ENCODE data around the gene ZBTB7C. TPM values are rescaled to one million over a fixed set of nuclear protein-coding genes. Genes with fewer than 3 reads are reported as not detected.

ZBTB7C gene
- total and polyA plus RNA-seq, 4 donors, result 3.2 to 10.9 (median 3.7) TPM

DNA sequence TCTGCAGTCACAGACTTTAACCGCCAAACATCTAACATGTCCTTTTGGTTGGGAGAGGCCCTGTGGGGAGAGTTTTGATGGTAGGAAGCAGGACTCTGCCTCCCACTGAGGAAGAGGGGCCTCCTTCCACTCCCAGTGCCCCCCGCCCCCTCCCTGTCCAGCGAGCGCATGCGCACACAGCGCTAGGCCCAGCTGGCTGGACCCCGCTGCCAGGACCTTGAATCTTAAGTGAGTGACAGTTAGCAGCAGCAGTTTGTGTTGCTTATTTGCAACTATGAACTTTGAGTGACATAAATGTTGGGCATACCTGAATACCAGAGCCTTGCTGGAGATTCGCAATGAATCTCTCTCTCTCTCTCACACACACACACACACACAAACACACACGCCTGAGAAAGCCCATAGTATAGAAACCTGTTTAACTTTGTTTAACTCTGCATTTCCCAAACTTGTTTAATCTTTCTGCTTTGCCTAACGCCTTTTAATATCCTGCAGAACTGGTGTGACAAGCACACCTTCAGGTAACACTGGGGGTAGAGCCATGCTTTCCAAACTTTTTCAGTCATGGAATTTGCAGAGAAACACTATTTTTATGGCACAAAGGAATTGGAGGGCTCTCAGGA lies 344.1 kb downstream of the ZBTB7C start:
- 81 to 87% methylated on average over 10 of the region's 10 CpGs for WGBS, 2 donors
- Histone ChIP-seq H3K4me1 (ENCODE audit: control insufficient read depth in 5 of 5, insufficient read depth in 5 of 5, low read length in 5 of 5) (peaks cover 0 to 10% (median 0%) of the 10 kb centered on the region in 5 donors), H3K27me3 (ENCODE audit: control insufficient read depth in 3 of 3, insufficient read depth in 3 of 3, low read length in 2 of 3) (no peaks in the 10 kb centered on the region), H3K36me3 (ENCODE audit: control insufficient read depth in 4 of 4, insufficient read depth in 4 of 4, low read length in 4 of 4) (no peaks in the 10 kb centered on the region), H3K9ac (ENCODE audit: insufficient read depth in 1 of 2, low read length in 2 of 2) (no peak overlapping the region), H3K4me3 (no peak overlapping the region), H3K9me3 (ENCODE audit: control insufficient read depth in 4 of 4, insufficient read depth in 3 of 4, low read length in 3 of 4) (peaks cover 0 to 2% (median 0%) of the 10 kb centered on the region in 4 donors), H3K27ac (ENCODE audit: low read depth in 1 of 2, low read length in 1 of 2) (no peak overlapping the region)
- DNase-seq, result peak; percentile 33 to 63 (median 47)
- no peak for ATAC-seq (ENCODE audit: insufficient read depth, low FRiP score)
- TF ChIP-seq, protein P1, sequence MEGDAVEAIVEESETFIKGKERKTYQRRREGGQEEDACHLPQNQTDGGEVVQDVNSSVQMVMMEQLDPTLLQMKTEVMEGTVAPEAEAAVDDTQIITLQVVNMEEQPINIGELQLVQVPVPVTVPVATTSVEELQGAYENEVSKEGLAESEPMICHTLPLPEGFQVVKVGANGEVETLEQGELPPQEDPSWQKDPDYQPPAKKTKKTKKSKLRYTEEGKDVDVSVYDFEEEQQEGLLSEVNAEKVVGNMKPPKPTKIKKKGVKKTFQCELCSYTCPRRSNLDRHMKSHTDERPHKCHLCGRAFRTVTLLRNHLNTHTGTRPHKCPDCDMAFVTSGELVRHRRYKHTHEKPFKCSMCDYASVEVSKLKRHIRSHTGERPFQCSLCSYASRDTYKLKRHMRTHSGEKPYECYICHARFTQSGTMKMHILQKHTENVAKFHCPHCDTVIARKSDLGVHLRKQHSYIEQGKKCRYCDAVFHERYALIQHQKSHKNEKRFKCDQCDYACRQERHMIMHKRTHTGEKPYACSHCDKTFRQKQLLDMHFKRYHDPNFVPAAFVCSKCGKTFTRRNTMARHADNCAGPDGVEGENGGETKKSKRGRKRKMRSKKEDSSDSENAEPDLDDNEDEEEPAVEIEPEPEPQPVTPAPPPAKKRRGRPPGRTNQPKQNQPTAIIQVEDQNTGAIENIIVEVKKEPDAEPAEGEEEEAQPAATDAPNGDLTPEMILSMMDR (IDR thresholded peaks at IDR 0.05; ENCODE audit: control extremely low read depth, extremely low read depth), result no peak

- Histone ChIP-seq H3K36me3 (ENCODE audit: control insufficient read depth in 4 of 4, insufficient read depth in 4 of 4, low read length in 4 of 4) (no peaks in the 10 kb centered on the region), H3K4me1 (ENCODE audit: control insufficient read depth in 5 of 5, insufficient read depth in 5 of 5, low read length in 5 of 5) (peaks cover 0 to 20% (median 0%) of the 10 kb centered on the region in 5 donors), H3K27ac (ENCODE audit: low read depth in 1 of 2, low read length in 1 of 2) (no peak overlapping the region), H3K9me3 (ENCODE audit: control insufficient read depth in 4 of 4, insufficient read depth in 3 of 4, low read length in 3 of 4) (no peaks in the 10 kb centered on the region), H3K9ac (ENCODE audit: insufficient read depth in 1 of 2, low read length in 2 of 2) (no peak overlapping the region), H3K4me3 (no peak overlapping the region), H3K27me3 (ENCODE audit: control insufficient read depth in 3 of 3, insufficient read depth in 3 of 3, low read length in 2 of 3) (no peaks in the 10 kb centered on the region)
- 95 to 98% methylated on average over 7 of the region's 7 CpGs for WGBS, 2 donors
- TF ChIP-seq, protein P1 (IDR thresholded peaks at IDR 0.05; ENCODE audit: control extremely low read depth, extremely low read depth), result no peak
- ATAC-seq (ENCODE audit: insufficient read depth, low FRiP score) (no peak), DNase-seq (no peak)
These were observed 347.2 kb downstream of the ZBTB7C start for GRCh38 chr18:48061781-48062570.

DNA sequence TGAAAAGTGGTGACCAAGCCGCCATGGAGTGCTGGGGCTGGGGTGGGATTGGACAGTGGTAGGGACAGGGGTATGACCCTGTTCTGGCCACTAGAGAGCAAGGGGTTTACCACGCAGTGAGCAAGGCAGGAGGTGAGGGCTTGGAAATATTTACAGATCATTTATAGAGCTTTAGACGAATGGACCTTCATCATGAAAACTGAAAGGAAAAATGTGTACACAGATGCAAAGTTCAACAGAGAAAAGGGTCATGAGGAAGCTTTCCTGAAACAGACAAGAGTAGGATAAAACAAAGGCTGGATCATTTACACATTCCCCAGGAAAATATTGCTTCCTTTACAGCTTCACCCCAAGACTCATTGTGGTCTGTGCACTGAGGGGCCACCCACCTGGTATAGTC lies 348.2 kb downstream of the ZBTB7C start:
- TF ChIP-seq, protein P1 (IDR thresholded peaks at IDR 0.05; ENCODE audit: control extremely low read depth, extremely low read depth), result no peak
- H3K9me3 ChIP-seq (ENCODE audit: control insufficient read depth in 4 of 4, insufficient read depth in 3 of 4, low read length in 3 of 4), result no peaks in the 10 kb centered on the region
- no peak overlapping the region for H3K4me3 ChIP-seq
- H3K36me3 ChIP-seq (ENCODE audit: control insufficient read depth in 4 of 4, insufficient read depth in 4 of 4, low read length in 4 of 4), result no peaks in the 10 kb centered on the region
- no peak overlapping the region for H3K27ac ChIP-seq (ENCODE audit: low read depth in 1 of 2, low read length in 1 of 2)
- H3K27me3 ChIP-seq (ENCODE audit: control insufficient read depth in 3 of 3, insufficient read depth in 3 of 3, low read length in 2 of 3), result no peaks in the 10 kb centered on the region
- no peak overlapping the region for H3K9ac ChIP-seq (ENCODE audit: insufficient read depth in 1 of 2, low read length in 2 of 2)
- no peak for DNase-seq
- ATAC-seq (ENCODE audit: insufficient read depth, low FRiP score), result no peak
- WGBS, 2 donors, result 83 to 88% methylated on average over 3 of the region's 3 CpGs
- peaks cover 0 to 17% (median 0%) of the 10 kb centered on the region in 5 donors for H3K4me1 ChIP-seq (ENCODE audit: control insufficient read depth in 5 of 5, insufficient read depth in 5 of 5, low read length in 5 of 5)

Data from lung (tissue), 12 donors.